SK-N-SH (cell line): ENCODE data around the gene ZFP36L1. TPM values are rescaled to one million over a fixed set of nuclear protein-coding genes. Genes with fewer than 3 reads are reported as not detected.
A peak's percentile ranks its signal among the peaks of the same experiment; 100 is the strongest.

ENCODE experiments used
- CTCF ChIA-PET: fragments of 300-600, 350-600 bp; formaldehyde crosslinking; extraction: SDS; loops from one replicate; lab custom pipeline; 2021; lab: Yijun Ruan, JAX
- POLR2A ChIA-PET: fragments of 350-600 bp; sonication (Branson Sonifier 250); formaldehyde crosslinking; extraction: SDS; loops from one replicate; lab custom pipeline; 2020; ENCODE audit warnings: antibody characterized with exemption, inconsistent platforms; lab: Yijun Ruan, JAX
- DNase-seq: peaks from one replicate; pipeline ENCODE4 v3.0.0; 2012
- H2AFZ ChIP-seq: fragments of 200-600 bp; sonication (generic); 2 replicates; pipeline ENCODE4 v1.8.1; 2016; ENCODE audit warnings: antibody characterized with exemption, mild to moderate bottlenecking, low read depth
- H3F3A ChIP-seq: fragments of 200-600 bp; sonication (generic); replicated peaks from 2 replicates; pipeline ENCODE3; 2016; ENCODE audit warnings: antibody characterized with exemption, mild to moderate bottlenecking; ENCODE audit not compliant: insufficient read depth
- H3K27ac ChIP-seq, 2 experiments: fragments of 200-500 bp in 1 of 2; fragments of 200-600 bp in 1 of 2; sonication (Bioruptor generic) in 1 of 2; sonication (generic), shearing (Covaris generic) in 1 of 2; 2 replicates each; pipeline versions ENCODE4 v1.5.1 to v1.6.1; 2014 to 2016; ENCODE audit warnings: low read depth in 2 of 2, inconsistent platforms in 1 of 2, low read length in 1 of 2, mild to moderate bottlenecking in 1 of 2, mixed read lengths in 1 of 2
- H3K27me3 ChIP-seq: fragments of 200-600 bp; sonication (generic), shearing (Covaris generic); 2 replicates; pipeline ENCODE4 v1.6.1; 2016; ENCODE audit warnings: mixed run types; ENCODE audit not compliant: insufficient read depth
- H3K36me3 ChIP-seq, 2 experiments: fragments of 200-500 bp in 1 of 2; fragments of 200-600 bp in 1 of 2; sonication (Bioruptor generic) in 1 of 2; sonication (generic) in 1 of 2; replicated peaks in 1 of 2; 2 replicates each; pipeline versions ENCODE3 to v1.5.1; 2014 to 2016; ENCODE audit warnings: low read length in 1 of 2, mild to moderate bottlenecking in 1 of 2; ENCODE audit not compliant: insufficient read depth in 2 of 2, control insufficient read depth in 1 of 2
- H3K4me1 ChIP-seq, 2 experiments: fragments of 200-500 bp in 1 of 2; fragments of 200-600 bp in 1 of 2; sonication (Bioruptor generic) in 1 of 2; sonication (generic), shearing (Covaris generic) in 1 of 2; 2 replicates each; pipeline versions ENCODE4 v1.5.1 to v1.6.1; 2014 to 2016; ENCODE audit warnings: low read depth in 1 of 2, low read length in 1 of 2, mixed run types in 1 of 2; ENCODE audit not compliant: insufficient read depth in 2 of 2, control insufficient read depth in 1 of 2
- H3K4me2 ChIP-seq: fragments of 200-600 bp; sonication (generic), shearing (Covaris generic); 2 replicates; pipeline ENCODE4 v1.6.1; 2017; ENCODE audit warnings: mixed run types
- H3K4me3 ChIP-seq, 2 experiments: fragments of 200-500 bp in 1 of 2; fragments of 200-600 bp in 1 of 2; sonication (Bioruptor generic) in 1 of 2; sonication (generic), shearing (Covaris generic) in 1 of 2; 2 replicates each; pipeline versions ENCODE4 v1.5.1 to v1.8.1; 2014 to 2016; ENCODE audit warnings: low read depth in 2 of 2, inconsistent platforms in 1 of 2, low read length in 1 of 2, mild to moderate bottlenecking in 1 of 2, mixed read lengths in 1 of 2, moderate library complexity in 1 of 2
- H3K79me2 ChIP-seq: fragments of 200-600 bp; sonication (generic); 2 replicates; pipeline ENCODE4 v1.8.1; 2017; ENCODE audit warnings: mild to moderate bottlenecking; ENCODE audit not compliant: insufficient read depth
- H3K9ac ChIP-seq: fragments of 200-600 bp; sonication (generic); 2 replicates; pipeline ENCODE4 v1.6.1; 2017; ENCODE audit warnings: mixed run types
- H3K9me2 ChIP-seq: fragments of 200-600 bp; sonication (generic); 2 replicates; pipeline ENCODE4 v1.6.1; 2017; ENCODE audit warnings: mixed run types
- H3K9me3 ChIP-seq: fragments of 200-600 bp; sonication (generic); 2 replicates; pipeline ENCODE4 v1.6.1; 2017; ENCODE audit warnings: mixed run types, mild to moderate bottlenecking, moderate library complexity
- H4K20me1 ChIP-seq: fragments of 200-600 bp; sonication (generic); 2 replicates; pipeline ENCODE4 v1.6.1; 2017; ENCODE audit warnings: mild to moderate bottlenecking, mixed run types; ENCODE audit not compliant: insufficient read depth
- EP300 ChIP-seq, 2 experiments: IDR thresholded peaks; 2 replicates each; pipeline versions ENCODE4 v1.4.0 to v1.6.1; 2012; ENCODE audit warnings: borderline replicate concordance in 1 of 2, low read depth in 1 of 2, low read length in 1 of 2
- EZH2phosphoT487 ChIP-seq: fragments of 200-600 bp; sonication (generic); IDR thresholded peaks from 2 replicates; pipeline ENCODE4 v1.6.1; 2017; ENCODE audit warnings: low read depth, mixed run types, mild to moderate bottlenecking, antibody characterized with exemption, moderate library complexity, borderline replicate concordance
- GATA2 ChIP-seq: sonication (generic); formaldehyde crosslinking; IDR thresholded peaks from 2 replicates; pipeline ENCODE4 v1.5.0; 2020; ENCODE audit warnings: mild to moderate bottlenecking, missing genetic modification reagents
- JUND ChIP-seq: IDR thresholded peaks from 2 replicates; pipeline ENCODE4 v1.4.0; 2012
- MEF2A ChIP-seq: IDR thresholded peaks from 2 replicates; pipeline ENCODE4 v1.4.0; 2012; ENCODE audit warnings: low read depth, borderline replicate concordance
- NRF1 ChIP-seq: IDR thresholded peaks from 2 replicates; pipeline ENCODE4 v1.6.1; 2012; ENCODE audit warnings: low read depth, mild to moderate bottlenecking, low read length
- RAD21 ChIP-seq: IDR thresholded peaks from 2 replicates; pipeline ENCODE4 v1.6.1; 2012; ENCODE audit warnings: mild to moderate bottlenecking, low read length
- RCOR1 ChIP-seq: fragments of 150-350 bp; IDR thresholded peaks from 2 replicates; pipeline ENCODE4 v1.6.1; 2017; ENCODE audit warnings: antibody characterized with exemption, low read length
- REST ChIP-seq: IDR thresholded peaks from 2 replicates; pipeline ENCODE4 v1.6.1; 2012; ENCODE audit warnings: mild to moderate bottlenecking, low read depth, low read length, moderate library complexity
- RFX5 ChIP-seq: IDR thresholded peaks from 2 replicates; pipeline ENCODE4 v1.6.1; 2012; ENCODE audit warnings: mild to moderate bottlenecking, improper control_type of control experiment, low read length
- RXRA ChIP-seq: IDR thresholded peaks from 2 replicates; pipeline ENCODE4 v1.4.0; 2012; ENCODE audit warnings: low read depth, mild to moderate bottlenecking, borderline replicate concordance
- TAF1 ChIP-seq: IDR thresholded peaks from 2 replicates; pipeline ENCODE4 v1.6.1; 2012; ENCODE audit warnings: low read depth, mild to moderate bottlenecking, low read length, moderate library complexity, borderline replicate concordance
- TEAD4 ChIP-seq: IDR thresholded peaks from 2 replicates; pipeline ENCODE4 v1.4.0; 2012; ENCODE audit warnings: mild to moderate bottlenecking, borderline replicate concordance; ENCODE audit not compliant: insufficient read depth
- USF2 ChIP-seq: fragments of 150-350 bp; IDR thresholded peaks from 2 replicates; pipeline ENCODE4 v1.6.1; 2017; ENCODE audit warnings: antibody characterized with exemption, low read length, low read depth, borderline replicate concordance
- WGBS: methylation state at CpG from one replicate; pipeline ENCODE4 v1.1.6; 2017; ENCODE audit warnings: low lambda C conversion rate; 5-methylcytosine and 5-hydroxymethylcytosine counted together
- polyA plus RNA-seq, 3 experiments: library from polyadenylated mRNA; depleted of rRNA; stranded (reverse); fragments of >200 nt; gene quantifications; 2 replicates each; pipeline ENCODE4 v1.2.3, GENCODE V29; 2012

Gene ZFP36L1
- polyA plus RNA-seq, 1 of the 3 experiments (the other 2 are of a cell fraction): 16.5 TPM

DNA sequence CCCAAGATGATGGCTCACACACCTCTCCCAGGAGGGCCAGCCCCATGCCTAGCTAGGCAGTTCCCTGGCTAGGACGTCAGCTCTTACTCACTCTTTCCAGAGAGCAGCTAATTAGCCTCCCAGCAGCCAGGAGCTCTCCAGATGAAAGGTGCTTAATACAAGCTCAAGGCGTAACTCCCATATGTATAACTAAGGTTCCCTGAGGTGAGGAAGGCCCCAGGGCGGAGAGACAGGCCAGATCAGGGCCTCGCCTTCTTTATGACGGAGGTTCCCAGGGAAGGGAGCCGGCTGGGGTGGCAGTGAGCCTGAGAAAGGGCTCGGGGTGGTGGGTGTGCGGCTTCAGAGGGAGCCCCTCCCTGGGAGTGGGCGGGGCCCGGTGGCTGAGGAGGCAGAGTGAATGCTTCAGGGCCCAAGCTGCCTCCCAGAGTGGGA is 26.4 kb upstream of the ZFP36L1 start:
- no peaks in the 10 kb centered on the region for H3K9me2 ChIP-seq
- H3K79me2 ChIP-seq: no peaks in the 10 kb centered on the region
- TF ChIP-seq REST (peak; percentile 79), RFX5 (no peak)
- TF ChIP-seq, all 33 proteins: peak for 1
- H3K9me3 ChIP-seq: no peaks in the 10 kb centered on the region
- peaks cover 15 to 20% of the 10 kb centered on the region in 2 experiments; a peak in 3 of 4 replicates for H3K4me1 ChIP-seq
- ChIA-PET CTCF (interaction anchor here (0.6 to 15.3 kb wide), 6 partner anchors 25 to 982 kb away, joined by 3 to 232 read pairs (median 20); no protein-coding TSS in a partner anchor), POLR2A (no interaction called here)
- H3K4me2 ChIP-seq: no peak overlapping the region
- H3K36me3 ChIP-seq: no peaks in the 10 kb centered on the region
- H3K9ac ChIP-seq: no peak overlapping the region
- 89% methylated on average over 10 of the region's 10 CpGs for WGBS
- no peak overlapping the region for H2AFZ ChIP-seq
- no peak overlapping the region for H3K27ac ChIP-seq
- peaks cover 12% of the 10 kb centered on the region for H3F3A ChIP-seq
- no peak overlapping the region for H3K4me3 ChIP-seq
- no peaks in the 10 kb centered on the region for H3K27me3 ChIP-seq
- no peaks in the 10 kb centered on the region for H4K20me1 ChIP-seq
- DNase-seq: peak; percentile 5

DNA sequence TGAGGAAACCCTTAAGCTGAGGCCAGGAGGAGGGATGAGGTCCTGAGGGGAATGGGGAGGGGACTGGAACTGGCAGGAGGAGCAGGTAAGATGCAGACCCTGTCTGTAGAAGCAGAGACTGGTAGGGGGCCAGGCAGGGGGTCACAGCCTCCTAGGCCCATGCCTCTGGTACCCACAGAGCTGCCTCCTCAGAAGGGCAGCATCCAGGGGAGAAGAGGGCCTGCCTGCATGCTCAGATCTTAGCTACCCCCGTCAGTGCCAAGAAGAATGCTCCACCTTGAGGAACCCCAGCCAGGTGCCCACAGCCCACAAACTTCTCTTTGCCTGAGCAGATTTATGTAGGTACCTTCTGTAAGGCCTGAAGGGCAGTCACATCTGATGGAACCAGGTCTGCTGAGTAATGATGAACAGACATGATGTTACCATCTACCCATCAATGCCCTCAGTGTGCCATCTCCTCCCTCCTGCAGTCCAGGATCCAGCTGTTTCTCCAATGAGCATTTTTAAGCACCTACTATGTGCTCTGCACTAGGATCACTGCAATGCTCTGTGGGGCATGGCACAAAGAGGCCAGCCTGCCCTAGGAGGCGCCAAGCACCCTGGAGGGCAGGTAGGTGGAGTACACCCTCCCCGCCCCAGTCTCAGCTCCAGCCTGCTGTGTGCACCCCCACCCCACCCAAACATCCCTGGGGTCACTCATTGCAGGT is 24.8 kb upstream of the ZFP36L1 start:
- TF ChIP-seq RXRA (no peak), USF2 (no peak), RCOR1 (no peak), EP300 (IDR thresholded peaks at IDR 0.05; ENCODE audit: borderline replicate concordance in 1 of 2, low read depth in 1 of 2, low read length in 1 of 2) (no peak), EZH2phosphoT487 (no peak), JUND (no peak), TEAD4 (no peak), NRF1 (no peak), MEF2A (no peak), RAD21 (no peak), TAF1 (no peak), GATA2 (no peak)
- H3K27me3 ChIP-seq: no peaks in the 10 kb centered on the region
- peak; percentile 24 for DNase-seq
- H2AFZ ChIP-seq: no peak overlapping the region
- 95% methylated on average over 3 of the region's 3 CpGs for WGBS
- H3K9ac ChIP-seq: no peak overlapping the region
- CTCF ChIA-PET: interaction anchor here (0.6 to 15.3 kb wide), 35 partner anchors 8 to 1233 kb away, joined by 3 to 232 read pairs (median 7); no protein-coding TSS in a partner anchor
- peaks cover 12% of the 10 kb centered on the region for H3F3A ChIP-seq
- no peaks in the 10 kb centered on the region for H3K9me2 ChIP-seq
- POLR2A ChIA-PET: no interaction called here
- no peaks in the 10 kb centered on the region for H3K36me3 ChIP-seq
- H3K9me3 ChIP-seq: no peaks in the 10 kb centered on the region
- no peaks in the 10 kb centered on the region for H4K20me1 ChIP-seq
- peak overlapping the region in 1 of 2 experiments; percentile 80; a peak in 1 of 4 replicates for H3K27ac ChIP-seq
- no peaks in the 10 kb centered on the region for H3K79me2 ChIP-seq
- H3K4me3 ChIP-seq: no peak overlapping the region
- H3K4me2 ChIP-seq: no peak overlapping the region
- peaks cover 19 to 26% of the 10 kb centered on the region in 2 experiments; a peak in 3 of 4 replicates for H3K4me1 ChIP-seq
